Measurements from ENCODE around the gene RBM38.

The RBM38 gene

DNA sequence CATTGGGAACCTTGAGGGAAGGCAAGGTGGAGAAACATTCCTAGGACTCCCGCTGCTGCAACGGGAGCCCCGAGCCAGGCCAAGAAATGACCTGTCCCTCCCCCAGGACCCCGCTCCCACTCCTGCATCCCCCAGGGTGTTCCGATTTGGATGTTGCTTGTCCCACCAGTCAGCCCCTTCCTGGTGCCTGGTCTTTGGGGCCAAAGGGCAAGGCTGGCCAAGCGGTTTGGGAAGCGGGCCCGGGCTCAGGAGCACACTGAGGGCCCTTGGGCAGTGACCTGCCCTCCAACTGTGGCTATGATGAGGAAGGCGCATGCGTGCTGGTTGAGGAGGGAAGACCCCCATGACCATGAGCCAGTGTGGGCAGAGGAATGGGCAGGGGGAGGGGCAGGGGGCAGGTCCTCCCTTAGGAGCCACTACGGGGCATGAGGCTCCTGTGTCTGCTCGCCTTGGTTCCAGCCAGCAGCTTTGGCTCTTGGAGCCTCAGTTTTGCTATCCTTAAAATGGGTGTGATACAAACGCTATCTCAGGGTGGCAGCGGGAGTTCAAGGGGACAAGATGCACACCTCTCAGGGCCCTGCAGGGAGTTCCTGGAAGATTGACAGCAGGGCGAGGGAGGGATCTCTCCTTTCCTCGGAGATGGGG lies 50.4 kb downstream of the RBM38 start:
- no peak overlapping the region for H3K4me3 ChIP-seq (ENCODE audit: severe bottlenecking)
- ATAC-seq (ENCODE audit: low read depth) (no peak), DNase-seq (ENCODE audit: low spot score) (no peak)
- H3K9me3 ChIP-seq (ENCODE audit: severe bottlenecking) = no peaks in the 10 kb centered on the region
- peaks cover 4% of the 10 kb centered on the region for H3K27me3 ChIP-seq (ENCODE audit: insufficient read depth, poor library complexity, severe bottlenecking)
- H3K4me1 ChIP-seq (ENCODE audit: insufficient read depth, poor library complexity, severe bottlenecking) = no peaks in the 10 kb centered on the region
- no peak overlapping the region for H3K27ac ChIP-seq (ENCODE audit: poor library complexity, severe bottlenecking)
- H3K36me3 ChIP-seq (ENCODE audit: low read depth) = no peaks in the 10 kb centered on the region
- TF ChIP-seq, protein P1, sequence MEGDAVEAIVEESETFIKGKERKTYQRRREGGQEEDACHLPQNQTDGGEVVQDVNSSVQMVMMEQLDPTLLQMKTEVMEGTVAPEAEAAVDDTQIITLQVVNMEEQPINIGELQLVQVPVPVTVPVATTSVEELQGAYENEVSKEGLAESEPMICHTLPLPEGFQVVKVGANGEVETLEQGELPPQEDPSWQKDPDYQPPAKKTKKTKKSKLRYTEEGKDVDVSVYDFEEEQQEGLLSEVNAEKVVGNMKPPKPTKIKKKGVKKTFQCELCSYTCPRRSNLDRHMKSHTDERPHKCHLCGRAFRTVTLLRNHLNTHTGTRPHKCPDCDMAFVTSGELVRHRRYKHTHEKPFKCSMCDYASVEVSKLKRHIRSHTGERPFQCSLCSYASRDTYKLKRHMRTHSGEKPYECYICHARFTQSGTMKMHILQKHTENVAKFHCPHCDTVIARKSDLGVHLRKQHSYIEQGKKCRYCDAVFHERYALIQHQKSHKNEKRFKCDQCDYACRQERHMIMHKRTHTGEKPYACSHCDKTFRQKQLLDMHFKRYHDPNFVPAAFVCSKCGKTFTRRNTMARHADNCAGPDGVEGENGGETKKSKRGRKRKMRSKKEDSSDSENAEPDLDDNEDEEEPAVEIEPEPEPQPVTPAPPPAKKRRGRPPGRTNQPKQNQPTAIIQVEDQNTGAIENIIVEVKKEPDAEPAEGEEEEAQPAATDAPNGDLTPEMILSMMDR (IDR thresholded peaks at IDR 0.05; ENCODE audit: poor library complexity, severe bottlenecking) = no peak

DNA sequence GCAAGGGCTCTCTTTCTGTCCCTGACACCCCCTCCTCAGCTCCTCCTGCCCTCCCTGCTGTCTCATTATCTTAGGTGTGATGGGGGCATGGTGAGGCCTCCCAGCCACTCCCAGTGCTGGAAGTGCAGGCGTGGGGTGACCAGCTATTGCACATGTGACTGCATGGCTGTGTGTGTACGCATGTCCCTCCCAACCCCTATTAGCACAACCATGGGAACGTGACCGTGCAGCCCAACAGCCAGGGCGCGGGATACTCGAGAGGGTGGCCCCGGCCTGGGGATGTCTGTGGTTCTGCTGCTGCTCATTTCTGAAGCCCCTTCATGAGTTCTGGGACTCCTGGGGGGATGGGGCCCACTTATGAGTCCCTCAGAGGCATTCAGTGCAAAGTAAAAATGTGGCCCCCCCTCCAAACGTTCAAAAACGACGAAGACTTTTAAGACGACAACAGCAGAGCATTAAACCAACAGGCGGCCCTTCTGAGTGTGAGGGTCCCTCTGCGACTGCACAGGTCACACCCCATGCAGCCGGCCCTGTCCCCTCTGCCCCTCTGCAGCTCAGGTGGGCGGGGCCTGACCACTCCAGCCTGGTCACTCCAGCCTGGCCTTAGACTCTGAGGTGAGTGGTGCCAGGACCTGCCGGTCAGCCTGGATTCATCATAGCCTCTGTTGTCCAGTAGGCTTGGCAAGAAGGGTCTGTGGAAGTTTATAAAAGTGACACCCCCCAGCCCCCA lies 51.1 kb downstream of the RBM38 start:
- ATAC-seq (ENCODE audit: low read depth) (no peak), DNase-seq (ENCODE audit: low spot score) (peak; percentile 85)
- H3K9me3 ChIP-seq (ENCODE audit: severe bottlenecking) = no peaks in the 10 kb centered on the region
- TF ChIP-seq, protein P1 (IDR thresholded peaks at IDR 0.05; ENCODE audit: poor library complexity, severe bottlenecking) = no peak
- H3K27me3 ChIP-seq (ENCODE audit: insufficient read depth, poor library complexity, severe bottlenecking) = peaks cover 9% of the 10 kb centered on the region
- H3K4me1 ChIP-seq (ENCODE audit: insufficient read depth, poor library complexity, severe bottlenecking) = no peaks in the 10 kb centered on the region
- no peaks in the 10 kb centered on the region for H3K36me3 ChIP-seq (ENCODE audit: low read depth)
- no peak overlapping the region for H3K27ac ChIP-seq (ENCODE audit: poor library complexity, severe bottlenecking)
- H3K4me3 ChIP-seq (ENCODE audit: severe bottlenecking) = no peak overlapping the region

DNA sequence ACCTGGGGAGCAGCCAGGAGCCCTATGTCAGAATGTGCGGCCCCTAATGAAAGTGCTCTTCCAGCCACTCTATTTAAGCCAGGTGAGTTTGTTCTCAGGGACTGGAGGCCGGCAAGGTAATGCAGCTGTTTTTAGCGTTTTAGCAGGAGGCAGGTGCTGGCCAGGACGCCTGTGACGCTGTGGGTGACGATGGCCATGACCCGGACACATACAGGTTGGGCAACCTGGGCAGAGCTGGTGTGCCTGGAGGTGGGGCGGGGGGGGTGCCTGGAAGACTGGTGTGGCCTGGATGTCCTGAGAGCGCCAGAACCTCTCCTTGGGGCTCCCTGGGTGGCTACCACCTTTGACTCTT lies 51.7 kb downstream of the RBM38 start:
- peaks cover 9% of the 10 kb centered on the region for H3K27me3 ChIP-seq (ENCODE audit: insufficient read depth, poor library complexity, severe bottlenecking)
- no peaks in the 10 kb centered on the region for H3K9me3 ChIP-seq (ENCODE audit: severe bottlenecking)
- no peaks in the 10 kb centered on the region for H3K36me3 ChIP-seq (ENCODE audit: low read depth)
- DNase-seq (ENCODE audit: low spot score) = peak; percentile 82
- ATAC-seq (ENCODE audit: low read depth) = no peak
- TF ChIP-seq, protein P1 (IDR thresholded peaks at IDR 0.05; ENCODE audit: poor library complexity, severe bottlenecking) = no peak
- H3K27ac ChIP-seq (ENCODE audit: poor library complexity, severe bottlenecking) = no peak overlapping the region
- no peaks in the 10 kb centered on the region for H3K4me1 ChIP-seq (ENCODE audit: insufficient read depth, poor library complexity, severe bottlenecking)
- no peak overlapping the region for H3K4me3 ChIP-seq (ENCODE audit: severe bottlenecking)

DNA sequence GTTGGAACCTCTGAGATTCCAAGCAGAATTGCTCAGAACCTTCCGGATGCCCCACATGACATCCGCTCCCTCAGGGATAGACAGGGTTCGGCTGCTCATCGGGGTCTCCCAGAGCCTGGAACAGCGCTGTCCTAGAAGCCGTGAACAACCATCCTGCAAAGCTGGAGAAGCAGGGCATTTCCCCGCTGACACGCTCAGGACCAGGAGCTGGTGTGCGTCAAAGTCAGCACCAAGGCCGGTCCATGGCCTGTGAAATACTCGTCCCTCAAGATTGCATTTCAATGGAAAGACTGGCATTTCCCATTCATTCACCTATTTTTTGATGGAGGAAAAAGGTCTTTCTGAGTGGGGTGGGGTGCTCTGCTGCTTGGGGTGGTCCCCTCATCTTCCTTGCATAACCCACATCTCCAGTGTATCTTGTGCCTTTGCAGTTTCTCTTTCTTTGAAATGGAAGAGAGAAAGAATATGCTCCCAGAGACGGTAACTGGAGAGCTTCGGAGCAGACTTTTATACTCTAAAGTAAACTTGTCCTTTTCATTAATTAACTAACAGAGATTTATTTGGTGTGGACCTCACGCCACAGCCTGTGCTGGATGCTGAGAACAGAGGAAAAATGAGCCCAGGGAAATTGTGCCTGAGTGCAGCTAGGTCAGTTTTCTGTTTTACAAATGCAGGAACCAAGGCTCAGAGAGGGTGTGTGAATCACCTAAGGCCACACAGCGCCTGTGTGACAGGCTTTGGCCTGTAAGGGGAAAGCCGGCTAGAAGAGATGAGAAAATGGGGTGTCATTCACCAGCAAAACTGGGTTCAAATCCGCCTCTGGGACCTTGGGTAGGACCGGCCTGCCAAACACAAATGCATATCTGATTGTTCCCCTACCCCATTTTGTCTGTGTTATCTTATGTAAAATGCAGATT lies 52.4 kb downstream of the RBM38 start:
- H3K27me3 ChIP-seq (ENCODE audit: insufficient read depth, poor library complexity, severe bottlenecking) = peaks cover 9% of the 10 kb centered on the region
- no peaks in the 10 kb centered on the region for H3K9me3 ChIP-seq (ENCODE audit: severe bottlenecking)
- no peaks in the 10 kb centered on the region for H3K36me3 ChIP-seq (ENCODE audit: low read depth)
- no peaks in the 10 kb centered on the region for H3K4me1 ChIP-seq (ENCODE audit: insufficient read depth, poor library complexity, severe bottlenecking)
- no peak overlapping the region for H3K4me3 ChIP-seq (ENCODE audit: severe bottlenecking)
- DNase-seq (ENCODE audit: low spot score) (peak; percentile 76), ATAC-seq (ENCODE audit: low read depth) (no peak)
- TF ChIP-seq, protein P1 (IDR thresholded peaks at IDR 0.05; ENCODE audit: poor library complexity, severe bottlenecking) = no peak
- H3K27ac ChIP-seq (ENCODE audit: poor library complexity, severe bottlenecking) = no peak overlapping the region
